Measurements from ENCODE around the gene CDK5RAP1. TPM values are rescaled to one million over a fixed set of nuclear protein-coding genes. Genes with fewer than 3 reads are reported as not detected.
A peak's percentile ranks its signal among the peaks of the same experiment; 100 is the strongest.

CDK5RAP1 gene
- total and polyA plus RNA-seq, 9 of the 15 experiments (the other 6 are each of a cell fraction or from before 2014, with no cell fraction given), result 41.6 to 127 (median 58.3) TPM

GRCh38 chr20:33443512-33444239, 42.4 kb upstream of the CDK5RAP1 start, which contains the start of gene SNTA1 (continued):
- TF ChIP-seq, protein P1, sequence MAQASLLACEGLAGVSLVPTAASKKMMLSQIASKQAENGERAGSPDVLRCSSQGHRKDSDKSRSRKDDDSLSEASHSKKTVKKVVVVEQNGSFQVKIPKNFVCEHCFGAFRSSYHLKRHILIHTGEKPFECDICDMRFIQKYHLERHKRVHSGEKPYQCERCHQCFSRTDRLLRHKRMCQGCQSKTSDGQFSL (CRISPR knock-in tag; IDR thresholded peaks at IDR 0.05), result 0 out of 2 replicates have a peak, but pooled peaks have one; percentile 16
- TF ChIP-seq, protein P1 (tag; IDR thresholded peaks at IDR 0.05), result no peak
- TF ChIP-seq GABPB1 (CRISPR knock-in tag; IDR thresholded peaks at IDR 0.05), result 0 out of 2 replicates have a peak, but pooled peaks have one; percentile 13
- no peak for TF ChIP-seq PURB (CRISPR knock-in tag; IDR thresholded peaks at IDR 0.05; ENCODE audit: low read depth)
- 0 out of 2 replicates have a peak, but pooled peaks have one; percentile 20 for TF ChIP-seq NR4A1 (CRISPR knock-in tag; IDR thresholded peaks at IDR 0.05)
- TF ChIP-seq NR4A1 (tag; IDR thresholded peaks at IDR 0.05), result no peak
- TF ChIP-seq KAT2B (IDR thresholded peaks at IDR 0.05; ENCODE audit: low read depth, low read length), result no peak
- no peak for TF ChIP-seq KLF1 (tag; IDR thresholded peaks at IDR 0.05)
- TF ChIP-seq ZC3H8 (IDR thresholded peaks at IDR 0.05), result no peak
- no peak for TF ChIP-seq ZNF354B (CRISPR knock-in tag; IDR thresholded peaks at IDR 0.05)
- TF ChIP-seq PML (IDR thresholded peaks at IDR 0.05; ENCODE audit: low read length), result no peak
- no peak for TF ChIP-seq HES1 (IDR thresholded peaks at IDR 0.05; ENCODE audit: low read depth)
- no peak for TF ChIP-seq RAD21 (CRISPR knock-in tag; conservative IDR thresholded peaks at IDR 0.05 in 1 of 2, IDR thresholded peaks at IDR 0.05 in 1 of 2)
